Fibroblast of skin of right biceps (primary cell): ENCODE measurements around the gene MOK.

Experiments used
- DNase-seq: peaks from one replicate; pipeline ENCODE4 v3.0.0-alpha.2; 2013

Gene MOK

GRCh38 chr14:102197317-102197853 lies 107.6 kb downstream of the MOK start:
- DNase-seq: no peak

DNA sequence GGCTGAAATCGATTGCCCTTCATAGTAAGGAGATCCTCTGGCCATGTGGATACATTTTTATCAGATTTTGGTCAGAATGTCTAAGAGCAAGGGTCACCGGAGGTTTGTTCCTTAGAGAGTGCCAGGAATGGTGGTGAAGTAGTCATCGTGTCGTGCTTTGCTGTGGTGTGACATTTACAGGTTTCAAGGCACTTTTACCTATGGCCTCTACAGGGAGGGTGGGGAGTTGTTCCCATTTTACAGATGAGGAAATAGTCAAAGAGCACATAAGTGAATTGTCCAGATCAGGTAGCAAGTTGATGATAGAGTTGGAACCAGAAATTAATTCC lies 108.1 kb downstream of the MOK start:
- DNase-seq: no peak

- no peak for DNase-seq
Measured at GRCh38 chr14:102196039-102196901, 108.7 kb downstream of the MOK start.

DNA sequence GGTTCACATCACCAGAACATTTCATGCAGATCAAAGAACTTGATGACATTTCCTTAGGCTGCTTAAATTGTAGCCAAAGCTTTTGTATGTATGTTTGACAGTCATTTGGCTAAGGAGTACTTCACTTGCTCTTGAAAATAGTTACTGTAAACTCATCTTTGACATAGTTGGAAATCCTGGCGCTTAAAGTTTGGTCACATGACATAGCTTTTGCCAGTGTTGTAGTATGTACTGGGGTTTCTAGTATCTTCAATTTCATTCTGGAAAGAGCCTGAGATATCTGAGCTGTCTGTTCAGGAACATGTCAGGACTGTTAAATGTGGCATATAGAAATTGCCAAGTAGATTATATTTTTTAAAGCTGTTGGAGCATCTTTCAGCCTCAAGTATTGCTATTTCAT lies 109.5 kb downstream of the MOK start:
- no peak for DNase-seq

DNA sequence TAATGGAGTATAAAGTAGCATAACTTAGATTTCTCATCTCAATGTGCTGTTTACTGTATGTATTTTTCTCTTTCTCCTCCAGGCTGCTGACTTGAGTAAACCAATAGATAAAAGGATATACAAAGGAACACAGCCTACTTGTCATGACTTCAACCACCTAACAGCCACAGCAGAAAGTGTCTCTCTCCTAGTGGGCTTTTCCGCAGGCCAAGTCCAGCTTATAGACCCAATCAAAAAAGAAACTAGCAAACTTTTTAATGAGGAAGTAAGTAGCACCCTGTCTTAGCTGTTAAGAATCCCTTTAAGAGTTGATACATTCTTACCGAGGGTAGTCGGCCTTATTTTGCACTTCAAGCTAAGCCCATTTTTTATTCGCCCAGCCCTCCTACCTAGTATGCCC lies 110.1 kb downstream of the MOK start:
- DNase-seq: no peak

DNA sequence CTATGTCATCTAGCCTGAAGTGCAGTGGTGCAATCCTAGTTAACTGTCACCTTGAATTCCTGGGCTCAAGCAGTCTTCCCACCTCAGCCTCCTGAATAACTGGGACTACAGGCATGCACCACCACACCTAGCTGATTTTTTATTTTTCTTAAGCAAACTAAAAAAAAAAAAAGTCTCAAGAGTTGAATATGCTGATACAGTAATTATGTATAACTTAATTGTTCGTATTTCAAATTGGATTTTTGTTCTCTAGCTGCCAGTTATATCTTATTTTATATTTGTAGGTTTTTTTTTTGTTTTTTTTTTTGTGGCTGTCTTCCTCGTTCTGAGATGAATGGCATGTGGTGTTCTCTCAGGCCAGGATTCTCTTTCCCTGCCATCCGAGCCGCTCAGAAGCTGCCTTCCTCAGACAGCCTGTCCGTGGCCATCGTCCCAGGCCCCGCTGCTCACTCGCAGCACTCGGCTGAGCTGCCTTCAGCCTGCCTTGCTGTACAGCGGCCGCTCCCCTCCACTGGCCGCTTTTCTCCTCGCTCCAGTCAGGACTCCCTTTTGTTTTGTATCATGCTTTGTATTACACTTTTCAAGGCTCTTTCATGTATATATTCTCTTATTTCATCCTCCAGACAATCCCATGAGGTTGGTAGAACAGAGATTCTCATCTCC lies 112.0 kb downstream of the MOK start:
- DNase-seq: no peak

DNA sequence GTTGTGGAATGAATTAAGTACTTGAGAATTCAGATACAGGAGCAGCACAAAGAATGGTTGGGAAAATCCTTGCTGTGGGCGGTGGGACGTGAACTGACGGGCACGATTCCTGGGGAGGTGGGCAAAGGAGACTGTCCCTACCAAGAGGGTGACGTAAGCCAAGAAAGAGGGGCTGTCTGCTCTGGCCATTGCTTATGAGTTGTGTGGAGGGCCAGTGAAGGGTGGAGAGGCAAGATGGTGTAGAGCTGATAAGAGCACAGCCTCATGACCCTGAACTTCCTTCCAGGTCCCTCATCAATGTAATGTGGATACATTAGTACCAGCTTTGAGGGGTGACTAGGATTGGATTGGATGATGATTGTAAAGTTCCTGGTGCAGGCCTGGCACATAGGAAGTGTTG lies 115.1 kb downstream of the MOK start:
- no peak for DNase-seq

- no peak for DNase-seq
Measured at GRCh38 chr14:102188187-102188586, 116.8 kb downstream of the MOK start.

DNA sequence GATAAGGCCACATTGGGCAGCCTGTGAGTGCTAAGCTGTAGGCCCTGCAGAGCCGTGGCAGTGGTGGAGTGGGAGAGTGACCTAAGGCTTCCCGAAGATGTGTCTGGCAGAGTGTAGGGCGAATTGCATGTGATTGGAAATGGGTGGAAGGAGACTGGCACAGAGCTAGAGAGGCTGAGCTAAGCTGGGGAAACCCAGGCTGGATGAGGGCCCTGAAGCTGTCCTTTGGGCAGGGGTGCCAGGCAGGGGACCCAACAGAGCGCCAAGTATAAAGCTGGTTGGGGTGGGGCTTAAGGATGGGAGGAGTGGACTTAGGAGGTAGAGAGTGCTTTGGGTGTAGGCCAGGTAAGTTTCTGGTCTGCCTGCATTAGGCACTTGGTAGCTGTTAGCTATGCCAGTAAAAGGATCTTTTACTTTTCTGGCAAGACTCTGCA lies 117.4 kb downstream of the MOK start:
- DNase-seq: no peak

DNA sequence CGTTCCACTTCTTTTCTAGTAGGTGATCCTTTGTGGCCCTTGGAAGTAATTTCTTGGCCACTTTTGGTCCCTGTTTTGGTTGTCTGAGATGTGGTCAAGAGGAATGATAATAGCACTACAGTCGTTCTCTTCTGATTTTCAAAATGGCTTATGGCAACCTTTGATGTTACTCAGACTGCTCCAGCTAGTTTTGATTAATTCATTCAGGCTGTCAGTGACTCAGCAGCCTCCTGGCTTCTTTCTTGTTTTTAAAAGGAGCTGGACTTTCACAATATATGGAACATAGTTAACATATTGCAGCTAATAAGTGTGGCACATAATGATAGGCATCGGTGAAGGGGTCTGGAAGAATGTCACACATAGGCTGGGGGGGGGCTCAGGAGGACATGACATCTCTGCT lies 117.9 kb downstream of the MOK start:
- peak; percentile 87 for DNase-seq

DNA sequence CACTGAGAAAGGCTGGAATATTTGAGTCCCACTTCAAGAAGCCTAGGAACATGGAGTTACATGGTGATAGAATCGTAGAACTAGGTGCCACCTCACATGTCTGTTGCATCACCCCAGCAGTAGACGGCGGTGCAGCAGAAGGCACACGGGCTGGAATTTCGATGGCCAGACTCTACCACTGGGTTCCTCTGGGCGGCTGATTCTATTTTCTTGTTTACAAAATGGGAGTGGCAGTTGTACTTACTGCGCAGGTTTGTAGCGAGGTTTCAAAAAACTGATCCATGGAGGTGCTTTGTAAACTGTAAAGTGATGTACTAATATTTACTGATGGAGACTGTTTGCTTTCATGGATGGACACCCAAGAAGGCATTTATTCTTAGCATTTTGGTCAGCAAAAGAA lies 119.6 kb downstream of the MOK start:
- DNase-seq: no peak

DNA sequence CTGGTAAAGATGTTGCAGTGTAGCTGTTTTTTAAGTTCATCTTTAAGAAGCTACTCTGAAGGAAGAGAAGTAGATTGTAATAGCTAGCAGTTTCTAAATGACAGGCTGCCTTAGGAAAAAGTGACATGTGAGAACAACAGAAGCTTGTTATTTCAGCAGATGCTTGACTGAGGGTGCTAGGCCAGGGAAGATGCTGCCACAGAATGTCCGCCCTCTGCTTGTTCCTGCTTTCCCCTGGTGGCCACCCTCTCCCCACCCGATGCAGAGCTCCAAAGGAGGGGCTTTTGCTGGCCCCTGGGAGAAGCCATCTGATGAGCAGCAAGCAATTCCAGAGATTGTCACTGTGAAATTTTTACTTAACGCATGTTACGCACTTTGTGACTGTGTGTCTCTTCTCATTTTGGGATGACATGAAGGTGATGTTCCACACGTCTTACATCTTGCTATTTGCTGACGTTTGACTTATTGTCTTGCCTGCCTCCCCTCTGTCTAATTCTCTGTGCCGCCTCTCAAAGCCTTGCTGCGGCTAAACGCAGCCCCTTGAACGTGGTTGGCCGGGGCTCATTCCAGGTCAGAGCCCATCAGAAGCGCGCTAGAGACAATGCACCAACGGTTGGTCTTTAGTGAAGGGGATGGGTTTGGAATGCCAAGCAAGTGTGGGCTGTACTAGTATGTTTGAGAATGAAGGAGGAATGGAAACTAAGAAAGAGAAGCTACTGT lies 120.5 kb downstream of the MOK start:
- DNase-seq: no peak

- no peak for DNase-seq
Measured at GRCh38 chr14:102183886-102184285, 121.1 kb downstream of the MOK start.

DNA sequence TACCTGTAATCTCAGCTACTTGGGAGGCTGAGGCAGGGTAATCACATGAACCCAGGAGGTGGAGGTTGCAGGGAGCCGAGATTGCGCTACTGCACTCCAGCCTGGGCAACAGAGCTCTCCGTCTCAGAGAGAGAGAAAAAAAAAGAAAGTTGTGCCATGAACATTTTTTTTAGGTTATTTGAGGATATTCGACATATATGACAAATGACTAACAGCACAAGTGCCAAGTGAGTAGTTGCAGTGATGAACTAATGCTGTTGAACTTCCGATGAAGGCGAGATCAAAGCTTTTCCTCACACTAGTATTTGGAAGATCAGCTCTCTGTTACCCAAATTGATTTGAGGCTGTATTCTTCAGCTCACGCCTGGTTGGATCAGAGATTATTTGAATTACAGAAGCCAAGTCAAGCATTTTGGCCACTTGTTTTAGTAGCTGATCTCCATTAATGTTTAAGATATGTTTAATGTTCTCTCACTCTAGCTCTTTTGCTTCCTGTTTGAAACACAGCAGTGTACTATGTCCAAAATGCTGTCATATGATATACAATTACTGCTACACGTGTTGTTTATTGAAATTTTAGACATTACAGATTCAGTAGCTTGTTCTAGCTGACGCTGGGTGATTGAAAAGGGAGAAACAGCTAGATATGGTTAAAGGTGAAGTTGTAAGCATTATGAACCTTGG lies 121.9 kb downstream of the MOK start:
- DNase-seq: peak; percentile 57

GRCh38 chr14:102182190-102182589 lies 122.8 kb downstream of the MOK start:
- DNase-seq: peak; percentile 82

DNA sequence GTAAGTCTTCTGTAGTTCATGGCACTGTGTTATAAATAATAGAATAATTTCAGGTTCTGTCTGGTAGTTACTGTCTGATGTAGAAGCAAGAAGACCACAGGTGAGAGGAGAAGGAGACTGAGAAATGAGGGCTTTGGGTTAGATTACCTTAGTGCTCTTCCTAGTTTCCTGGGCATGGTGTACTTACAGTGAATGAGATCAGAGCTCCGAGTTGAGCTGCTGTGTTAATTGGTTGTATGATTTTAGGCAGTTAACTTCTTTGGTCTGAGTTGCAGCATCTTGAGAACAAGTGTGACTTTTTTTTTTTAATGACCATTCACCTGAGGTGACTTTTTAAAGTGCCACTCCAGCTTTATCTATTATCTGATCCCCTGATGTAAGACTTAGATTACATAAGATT lies 123.8 kb downstream of the MOK start:
- no peak for DNase-seq

- DNase-seq: no peak
Measured at GRCh38 chr14:102180248-102180998, 124.5 kb downstream of the MOK start.
